Measurements from ENCODE around the gene FKTN. TPM values are rescaled to one million over a fixed set of nuclear protein-coding genes. Genes with fewer than 3 reads are reported as not detected.
"Not testable (repeated sequence)": the region's sequence is repeated elsewhere in the genome, so short reads cannot be mapped to it uniquely, and the experiment has no call there.

Gene FKTN
- polyA plus RNA-seq (ENCODE audit: insufficient read depth in 1 of 5, insufficient read length in 5 of 5, low replicate concordance in 1 of 5), result 10 to 100 TPM; 16.0 to 40.2 (median 27.4) TPM
- long read RNA-seq, donor 1, result 0 reads
- long read RNA-seq, donor 2, partial matches to known transcripts, result 0 of 1 reads
- long read RNA-seq, donor 2, other reads (novel, unspliced or antisense), result 0 of 1 reads
- long read RNA-seq, donor 3, full-length matches to known transcripts, result 2 of 2 reads
- long read RNA-seq, donor 3, partial matches to known transcripts, result 0 of 2 reads
- long read RNA-seq, donor 3, other reads (novel, unspliced or antisense), result 0 of 2 reads
- long read RNA-seq, donor 4, result 0 reads
- long read RNA-seq, donor 5, partial matches to known transcripts, result 0 of 2 reads
- long read RNA-seq, donor 5, other reads (novel, unspliced or antisense), result 0 of 2 reads
- long read RNA-seq, donor 6, partial matches to known transcripts, result 0 of 1 reads
- long read RNA-seq, donor 6, other reads (novel, unspliced or antisense), result 0 of 1 reads
- long read RNA-seq, donor 7, result 0 reads
- long read RNA-seq, donor 8, full-length matches to known transcripts, result 2 of 2 reads
- long read RNA-seq, donor 8, partial matches to known transcripts, result 0 of 2 reads
- long read RNA-seq, donor 8, other reads (novel, unspliced or antisense), result 0 of 2 reads

- peak; percentile 80 to 83 for DNase-seq
Measured at GRCh38 chr9:105557804-105558610, at the start of gene FKTN. Gene FKTN (plus strand): TSS chr9:105558131. CDS start chr9:105575033, 16,902 bp downstream.

GRCh38 chr9:105508530-105508929 lies 49.4 kb upstream of the FKTN start:
- no peak for DNase-seq

GRCh38 chr9:105510024-105510423 lies 47.9 kb upstream of the FKTN start:
- no peak for DNase-seq

- DNase-seq, result no peak
Measured at GRCh38 chr9:105511446-105511845, 46.5 kb upstream of the FKTN start.

- DNase-seq, result no peak
Measured at GRCh38 chr9:105515811-105516413, 42.0 kb upstream of the FKTN start.

- DNase-seq, result peak in 1 of 2 donors; percentile 1
Measured at GRCh38 chr9:105519710-105520369, 38.1 kb upstream of the FKTN start.

- DNase-seq, result not testable (repeated sequence)
Measured at GRCh38 chr9:105520992-105521391, 36.9 kb upstream of the FKTN start.

GRCh38 chr9:105522618-105523385 lies 35.1 kb upstream of the FKTN start:
- not testable (repeated sequence) for DNase-seq

GRCh38 chr9:105531530-105531929 lies 26.4 kb upstream of the FKTN start:
- no peak for DNase-seq

GRCh38 chr9:105535920-105536668 lies 21.8 kb upstream of the FKTN start:
- DNase-seq, result no peak

GRCh38 chr9:105539452-105539851 lies 18.5 kb upstream of the FKTN start:
- no peak for DNase-seq

GRCh38 chr9:105541838-105542237 lies 16.1 kb upstream of the FKTN start:
- DNase-seq, result no peak

GRCh38 chr9:105554042-105554441 lies 3.9 kb upstream of the FKTN start:
- no peak for DNase-seq

- DNase-seq, result no peak
Measured at GRCh38 chr9:105572455-105572854, 14.5 kb downstream of the FKTN start.

GRCh38 chr9:105579952-105580351 lies 22.0 kb downstream of the FKTN start:
- DNase-seq, result not testable (repeated sequence)

- DNase-seq, result not testable (repeated sequence)
Measured at GRCh38 chr9:105581550-105581949, 23.6 kb downstream of the FKTN start.

GRCh38 chr9:105593145-105593544 lies 35.2 kb downstream of the FKTN start:
- DNase-seq, result no peak

- peak; percentile 9 to 16 for DNase-seq
Measured at GRCh38 chr9:105608721-105609598, 51.0 kb downstream of the FKTN start.

GRCh38 chr9:105621001-105621400 lies 63.1 kb downstream of the FKTN start:
- no peak for DNase-seq

Measured in right lung (tissue), 10 donors.